GM18507 (cell line): ENCODE data around the gene LRRC3.

Experiments used
- DNase-seq: peaks from one replicate; pipeline ENCODE4 v3.0.0; 2011; ENCODE audit warnings: low read depth; ENCODE audit not compliant: insufficient read length; ENCODE audit errors: extremely low spot score
- FAIRE-seq: peaks from 2 replicates; lab custom pipeline; 2011; peaks lifted over from hg19 to GRCh38; lab: Jason Lieb, UNC

Gene LRRC3

GRCh38 chr21:44437371-44437695 is 18.0 kb upstream of the LRRC3 start:
- FAIRE-seq (no peak), DNase-seq (no peak)

GRCh38 chr21:44437696-44438431 is 17.4 kb upstream of the LRRC3 start:
- DNase-seq (no peak), FAIRE-seq (no peak)

GRCh38 chr21:44438531-44439210 is 16.6 kb upstream of the LRRC3 start:
- DNase-seq, result no peak
- no peak for FAIRE-seq

GRCh38 chr21:44439211-44439600 is 16.1 kb upstream of the LRRC3 start:
- DNase-seq, result no peak
- no peak for FAIRE-seq

GRCh38 chr21:44440241-44441040 is 14.9 kb upstream of the LRRC3 start:
- FAIRE-seq (no peak), DNase-seq (no peak)

- FAIRE-seq, result no peak
- DNase-seq, result no peak
Measured at GRCh38 chr21:44441041-44441400, 14.3 kb upstream of the LRRC3 start.

- no peak for DNase-seq
- no peak for FAIRE-seq
Measured at GRCh38 chr21:44441581-44442265, 13.6 kb upstream of the LRRC3 start.

GRCh38 chr21:44442266-44443125 is 12.8 kb upstream of the LRRC3 start:
- FAIRE-seq (no peak), DNase-seq (no peak)

GRCh38 chr21:44443291-44443890 is 11.9 kb upstream of the LRRC3 start:
- DNase-seq (no peak), FAIRE-seq (no peak)

- no peak for FAIRE-seq
- DNase-seq, result no peak
Measured at GRCh38 chr21:44443891-44444285, 11.4 kb upstream of the LRRC3 start.

- no peak for DNase-seq
Measured at GRCh38 chr21:44444286-44444931, 10.9 kb upstream of the LRRC3 start.

GRCh38 chr21:44445145-44445812 is 10.0 kb upstream of the LRRC3 start:
- DNase-seq, result no peak

More at GRCh38 chr21:44444286-44444931, 10.9 kb upstream of the LRRC3 start:
- FAIRE-seq, result no peak

GRCh38 chr21:44448651-44449131 is 6.6 kb upstream of the LRRC3 start:
- FAIRE-seq (no peak), DNase-seq (no peak)

More at GRCh38 chr21:44445145-44445812, 10.0 kb upstream of the LRRC3 start:
- FAIRE-seq, result no peak

GRCh38 chr21:44449473-44450363 is 5.6 kb upstream of the LRRC3 start:
- DNase-seq (no peak), FAIRE-seq (no peak)

GRCh38 chr21:44450402-44450801 is 4.9 kb upstream of the LRRC3 start:
- DNase-seq (no peak), FAIRE-seq (no peak)

- no peak for DNase-seq
- no peak for FAIRE-seq
Measured at GRCh38 chr21:44450999-44451398, 4.3 kb upstream of the LRRC3 start.

GRCh38 chr21:44453120-44453519 is 2.2 kb upstream of the LRRC3 start:
- DNase-seq (no peak), FAIRE-seq (no peak)
